Omental fat pad (tissue), 4 donors: ENCODE data around the gene APBA3. TPM values are rescaled to one million over a fixed set of nuclear protein-coding genes. Genes with fewer than 3 reads are reported as not detected.

Source experiments
- ATAC-seq: fragments of 150-250 bp; one replicate; pipeline ENCODE4 v1.9.1; 2016; ENCODE audit warnings: mild to moderate bottlenecking, moderate library complexity; ENCODE audit not compliant: low FRiP score
- DNase-seq: peaks from one replicate; pipeline ENCODE4 v3.0.0-alpha.2; 2019; ENCODE audit warnings: low spot score
- CTCF ChIP-seq, 3 donors: fragments of 450-650 bp; IDR thresholded peaks; one replicate each; pipeline ENCODE4 v1.5.1; 2016 to 2017; ENCODE audit warnings: antibody characterized with exemption in 3 of 3, mild to moderate bottlenecking in 3 of 3, moderate library complexity in 2 of 3
- total RNA-seq, 4 donors: library from RNA; depleted of rRNA; stranded (reverse); fragments of >200 nt; gene quantifications; one replicate each; pipeline ENCODE4 v1.1.0, GENCODE V29; 2016

APBA3 gene
- total RNA-seq, 4 donors from 2014 or later, result 13.5 to 24.1 (median 18.7) TPM

- DNase-seq, result no peak
- ATAC-seq, result no peak
Observed at GRCh38 chr19:3721887-3722442, 39.5 kb downstream of the APBA3 start.

DNA sequence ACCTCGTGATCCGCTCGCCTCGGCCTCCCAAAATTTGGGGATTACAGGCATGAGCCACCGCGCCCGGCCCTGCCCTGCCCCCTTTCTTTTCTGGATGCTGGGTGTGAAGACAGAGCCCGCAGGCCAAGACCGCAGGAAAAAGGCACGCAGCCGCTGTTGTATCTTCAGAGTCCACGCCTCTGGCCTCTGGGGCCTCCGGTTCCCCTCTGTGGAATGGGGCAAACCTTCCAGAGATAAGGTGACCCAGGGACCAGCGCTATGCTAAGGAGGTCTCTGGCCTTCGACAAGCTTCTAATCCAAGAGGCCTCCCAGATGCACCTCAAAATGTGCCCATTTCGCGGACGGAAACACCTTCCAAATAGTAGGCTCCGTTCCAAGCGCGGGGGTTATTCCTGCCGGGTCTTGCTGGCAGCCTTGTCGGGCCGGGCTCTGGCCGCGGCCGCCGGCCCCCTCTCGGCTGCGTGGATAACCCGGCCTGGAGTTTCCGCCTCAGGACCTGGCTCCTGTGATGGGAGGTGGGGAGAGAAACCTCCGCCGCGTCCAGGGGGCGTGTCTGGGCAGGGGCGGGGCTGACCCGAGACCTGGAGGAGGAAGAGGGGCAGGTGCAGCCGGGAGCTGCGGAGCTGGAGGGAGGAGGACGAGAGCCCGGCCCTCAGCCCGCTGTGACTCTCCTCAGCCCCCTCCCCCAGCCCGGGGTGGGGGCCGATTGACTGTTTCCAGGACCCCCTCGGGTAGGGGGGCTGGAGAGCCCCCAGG lies 40.2 kb downstream of the APBA3 start:
- ATAC-seq, result peak; percentile 87
- no peak for TF ChIP-seq CTCF (IDR thresholded peaks at IDR 0.05)
- peak; percentile 53 for DNase-seq

More at GRCh38 chr19:3721887-3722442, 39.5 kb downstream of the APBA3 start:
- TF ChIP-seq CTCF (IDR thresholded peaks at IDR 0.05), result no peak

DNA sequence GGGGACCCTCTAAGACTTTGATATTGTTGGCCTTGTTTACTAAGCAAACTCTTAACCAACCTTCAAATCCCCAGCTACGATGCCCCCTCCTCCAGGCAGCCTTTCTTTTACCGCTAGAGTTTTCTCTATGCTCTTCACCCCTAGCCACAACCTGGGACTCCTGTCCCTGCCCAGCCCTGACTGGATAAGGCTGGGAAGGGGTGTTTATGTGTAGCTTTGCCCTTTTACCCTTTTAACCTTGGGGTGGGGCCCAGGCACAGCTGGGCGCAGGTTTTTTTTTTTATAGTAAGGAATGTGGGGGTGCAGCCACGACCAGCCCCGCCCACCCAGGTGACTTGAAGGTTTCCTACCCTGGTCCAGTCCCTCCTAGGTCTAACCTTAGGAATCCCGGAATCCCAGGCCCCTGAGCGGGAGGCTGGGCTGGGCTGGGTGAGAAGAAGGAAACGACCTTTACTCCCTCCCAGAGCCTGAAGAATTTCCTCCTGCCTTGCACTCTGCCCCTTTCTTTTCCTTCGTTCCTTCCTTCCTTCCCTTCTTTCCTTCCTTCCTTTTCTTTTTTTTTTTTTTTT lies 41.1 kb downstream of the APBA3 start:
- ATAC-seq, result no peak
- DNase-seq, result no peak
- no peak for TF ChIP-seq CTCF (IDR thresholded peaks at IDR 0.05)

GRCh38 chr19:3719868-3720267 lies 41.6 kb downstream of the APBA3 start:
- no peak for ATAC-seq
- no peak for DNase-seq
- no peak for TF ChIP-seq CTCF (IDR thresholded peaks at IDR 0.05)

DNA sequence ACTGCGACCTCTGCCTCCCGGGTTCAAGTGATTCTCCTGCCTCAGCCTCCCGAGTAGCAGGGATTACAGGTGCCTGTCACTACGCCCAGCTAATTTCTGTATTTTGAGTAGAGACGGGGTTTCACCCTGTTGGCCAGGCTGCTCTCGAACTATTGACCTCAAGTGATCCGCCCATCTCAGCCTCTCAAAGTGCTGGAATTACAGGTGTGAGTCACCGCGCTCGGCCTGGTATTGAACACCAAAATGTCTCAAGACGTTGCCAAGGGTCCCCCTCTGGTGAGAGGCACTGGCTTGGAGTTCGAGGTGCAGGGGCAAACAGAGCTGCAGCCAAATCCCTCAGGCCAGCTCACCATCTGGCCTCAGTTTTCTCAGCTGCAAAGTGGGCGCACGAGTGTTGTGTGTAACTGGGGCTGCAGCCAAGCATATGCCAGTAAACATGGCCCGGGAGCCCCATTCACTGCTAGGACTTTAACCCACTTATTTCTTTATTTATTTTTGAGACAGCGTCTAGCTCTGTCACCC lies 45.3 kb downstream of the APBA3 start:
- TF ChIP-seq CTCF (IDR thresholded peaks at IDR 0.05), result no peak
- DNase-seq, result no peak
- no peak for ATAC-seq

GRCh38 chr19:3712663-3713611 lies 48.6 kb downstream of the APBA3 start:
- DNase-seq (no peak), ATAC-seq (no peak)
- TF ChIP-seq CTCF (IDR thresholded peaks at IDR 0.05), result no peak
